Thyroid gland (tissue), 4 donors: Measurements from ENCODE around the gene PRKCQ. TPM values are rescaled to one million over a fixed set of nuclear protein-coding genes. Genes with fewer than 3 reads are reported as not detected.

Experiments
- DNase-seq, 2 donors: peaks; one replicate each; pipeline ENCODE4 v3.0.0-alpha.2; 2019
- H3K27ac ChIP-seq, 3 donors: fragments of 200-600 bp; sonication (generic); 1 replicate in 2 of 3; 2 replicates in 1 of 3; pipeline ENCODE4 v1.5.1; 2016 to 2019; ENCODE audit warnings: mild to moderate bottlenecking in 1 of 3, moderate library complexity in 1 of 3
- H3K27me3 ChIP-seq: fragments of 200-600 bp; sonication (generic); one replicate; pipeline ENCODE4 v1.5.1; 2019
- H3K36me3 ChIP-seq, 2 donors: fragments of 200-600 bp; sonication (generic); one replicate each; pipeline ENCODE4 v1.5.1; 2016 to 2019
- H3K4me1 ChIP-seq, 2 donors: fragments of 200-600 bp; sonication (generic); one replicate each; pipeline ENCODE4 v1.5.1; 2017 to 2019
- H3K4me3 ChIP-seq, 3 donors: fragments of 200-600 bp; sonication (generic); replicated peaks in 1 of 3; 1 replicate in 2 of 3; 2 replicates in 1 of 3; pipeline ENCODE4 v1.5.1; 2016; ENCODE audit warnings: mild to moderate bottlenecking in 1 of 3
- H3K9me3 ChIP-seq: fragments of 200-600 bp; sonication (generic); one replicate; pipeline ENCODE4 v1.5.1; 2017
- POLR2A ChIP-seq, 2 donors: fragments of 450-650 bp; IDR thresholded peaks; one replicate each; pipeline ENCODE4 v1.6.1; 2017; ENCODE audit warnings: antibody characterized with exemption in 2 of 2, mild to moderate bottlenecking in 2 of 2, moderate library complexity in 1 of 2
- whole genome bisulfite sequencing, 2 donors: methylation state at CpG; one replicate each; pipeline ENCODE4 v1.1.5; 2017; 5-methylcytosine and 5-hydroxymethylcytosine counted together
- intact Hi-C: fragments of 100-400 bp; cut with DNase I; formaldehyde crosslinking; loops from one replicate; pipeline ENCODE4 v1.15.1; 2023
- total RNA-seq, 4 donors: library from RNA; depleted of rRNA; stranded (reverse); fragments of >200 nt; gene quantifications; one replicate each; pipeline ENCODE4 v1.2.3, GENCODE V29; 2016
- TF ChIP-seq, protein P1 (sequence below), 6 experiments: fragments of 200-600 bp in 3 of 6; fragments of 450-650 bp in 3 of 6; sonication (generic) in 3 of 6; IDR thresholded peaks; one replicate each; pipeline ENCODE4 v1.5.1; 2016 to 2019; ENCODE audit warnings: antibody characterized with exemption in 6 of 6, mild to moderate bottlenecking in 2 of 6, inconsistent platforms in 1 of 6, moderate library complexity in 1 of 6

The PRKCQ gene
- total RNA-seq, 4 donors from 2014 or later = 24.2 to 45.7 (median 34.5) TPM

DNA sequence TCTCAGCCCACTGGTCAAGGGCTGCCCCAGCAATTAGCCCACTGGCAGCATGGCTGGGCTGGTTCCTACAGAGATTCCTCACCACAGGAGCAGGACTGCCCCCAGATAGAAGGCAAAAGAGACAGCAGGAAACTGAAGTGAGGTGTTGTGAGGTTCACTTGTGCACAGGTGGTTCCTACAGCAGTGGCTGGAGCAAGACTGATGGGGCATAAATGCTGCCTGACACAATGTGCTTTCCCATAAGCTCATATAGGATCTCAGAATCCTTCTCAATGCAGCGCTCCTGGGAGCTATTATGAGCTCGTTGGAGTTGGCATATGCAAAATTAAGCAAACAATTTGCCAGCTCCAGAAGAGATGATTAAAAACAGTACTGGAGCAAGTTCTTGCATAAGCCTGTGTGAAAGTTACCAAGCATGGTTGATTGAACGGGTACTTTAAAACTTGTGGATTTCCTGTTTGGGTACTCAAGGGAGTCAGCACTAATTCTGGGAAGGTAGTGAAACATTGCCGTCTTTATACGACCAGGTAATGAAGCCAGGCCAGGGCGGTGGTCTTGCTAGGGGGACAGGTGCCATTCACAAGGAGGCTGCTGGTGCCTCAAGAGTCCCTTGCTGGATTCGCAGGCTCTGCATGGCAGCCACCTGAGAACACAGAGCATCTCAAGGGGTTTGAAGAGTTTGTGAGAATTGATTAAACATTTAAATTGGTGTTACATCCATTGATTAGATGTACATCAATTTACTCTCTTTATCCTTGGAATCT is 20.3 kb upstream of the PRKCQ start:
- no peaks in the 10 kb centered on the region for H3K27me3 ChIP-seq
- H3K4me1 ChIP-seq = peaks cover 0 to 6% of the 10 kb centered on the region in 2 donors
- H3K27ac ChIP-seq = no peak overlapping the region
- DNase-seq = no peak
- H3K9me3 ChIP-seq = no peaks in the 10 kb centered on the region
- TF ChIP-seq, protein P1, sequence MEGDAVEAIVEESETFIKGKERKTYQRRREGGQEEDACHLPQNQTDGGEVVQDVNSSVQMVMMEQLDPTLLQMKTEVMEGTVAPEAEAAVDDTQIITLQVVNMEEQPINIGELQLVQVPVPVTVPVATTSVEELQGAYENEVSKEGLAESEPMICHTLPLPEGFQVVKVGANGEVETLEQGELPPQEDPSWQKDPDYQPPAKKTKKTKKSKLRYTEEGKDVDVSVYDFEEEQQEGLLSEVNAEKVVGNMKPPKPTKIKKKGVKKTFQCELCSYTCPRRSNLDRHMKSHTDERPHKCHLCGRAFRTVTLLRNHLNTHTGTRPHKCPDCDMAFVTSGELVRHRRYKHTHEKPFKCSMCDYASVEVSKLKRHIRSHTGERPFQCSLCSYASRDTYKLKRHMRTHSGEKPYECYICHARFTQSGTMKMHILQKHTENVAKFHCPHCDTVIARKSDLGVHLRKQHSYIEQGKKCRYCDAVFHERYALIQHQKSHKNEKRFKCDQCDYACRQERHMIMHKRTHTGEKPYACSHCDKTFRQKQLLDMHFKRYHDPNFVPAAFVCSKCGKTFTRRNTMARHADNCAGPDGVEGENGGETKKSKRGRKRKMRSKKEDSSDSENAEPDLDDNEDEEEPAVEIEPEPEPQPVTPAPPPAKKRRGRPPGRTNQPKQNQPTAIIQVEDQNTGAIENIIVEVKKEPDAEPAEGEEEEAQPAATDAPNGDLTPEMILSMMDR (IDR thresholded peaks at IDR 0.05) = no peak
- no peak for TF ChIP-seq POLR2A (IDR thresholded peaks at IDR 0.05)
- no peaks in the 10 kb centered on the region for H3K36me3 ChIP-seq
- H3K4me3 ChIP-seq = no peak overlapping the region
- WGBS, 2 donors = 51 to 52% methylated on average over 7 of the region's 7 CpGs
- intact Hi-C loops = no loop called here

DNA sequence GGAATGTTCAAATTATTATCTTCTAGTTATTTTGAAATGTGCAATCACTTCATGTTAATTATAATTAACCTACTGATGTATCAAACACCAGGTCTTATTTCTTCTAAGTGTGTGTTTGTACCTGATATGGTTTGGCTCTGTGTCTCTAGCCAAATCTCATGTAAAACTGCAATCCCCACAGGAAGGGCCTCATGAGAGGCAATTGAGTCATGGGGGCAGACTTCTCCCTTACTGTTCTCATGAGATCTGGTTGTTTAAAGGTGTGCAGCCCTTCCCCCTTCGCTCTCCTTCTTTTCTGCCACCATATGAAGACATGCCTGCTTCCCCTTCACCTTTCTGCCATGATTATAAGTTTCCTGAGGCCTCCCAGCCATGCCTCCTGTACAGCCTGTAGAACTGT is 18.6 kb upstream of the PRKCQ start:
- no peak for DNase-seq
- H3K9me3 ChIP-seq = no peaks in the 10 kb centered on the region
- no peak overlapping the region for H3K27ac ChIP-seq
- H3K4me3 ChIP-seq = no peak overlapping the region
- intact Hi-C loops = no loop called here
- H3K27me3 ChIP-seq = no peaks in the 10 kb centered on the region
- no peaks in the 10 kb centered on the region for H3K36me3 ChIP-seq
- no peak for TF ChIP-seq POLR2A (IDR thresholded peaks at IDR 0.05)
- TF ChIP-seq, protein P1 (IDR thresholded peaks at IDR 0.05) = no peak
- WGBS, 2 donors = 87 to 100% methylated on average over 1 of the region's 1 CpG
- peaks cover 0 to 6% of the 10 kb centered on the region in 2 donors for H3K4me1 ChIP-seq

DNA sequence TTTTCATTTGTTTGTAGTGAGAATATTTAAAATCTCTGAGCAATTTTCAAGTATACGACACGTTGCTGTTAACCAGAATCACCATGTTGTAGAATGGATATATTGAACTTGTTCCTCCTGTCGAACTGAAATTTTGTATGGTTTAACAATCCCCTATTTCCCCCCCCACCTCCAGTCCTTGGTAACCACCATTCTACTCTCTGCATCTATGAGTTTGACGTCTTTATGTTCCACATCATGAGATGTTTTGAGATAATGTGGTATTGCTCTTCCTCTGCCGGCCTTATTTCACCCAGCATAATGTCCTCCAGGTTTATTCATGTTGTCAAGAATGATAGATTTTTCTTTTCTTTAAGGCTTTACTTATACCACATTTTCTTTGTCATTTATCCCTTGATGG is 17.4 kb upstream of the PRKCQ start:
- intact Hi-C loops = no loop called here
- no peaks in the 10 kb centered on the region for H3K36me3 ChIP-seq
- H3K9me3 ChIP-seq = no peaks in the 10 kb centered on the region
- no peaks in the 10 kb centered on the region for H3K27me3 ChIP-seq
- H3K4me3 ChIP-seq = no peak overlapping the region
- TF ChIP-seq, protein P1 (IDR thresholded peaks at IDR 0.05) = no peak
- no peak for TF ChIP-seq POLR2A (IDR thresholded peaks at IDR 0.05)
- H3K4me1 ChIP-seq = peaks cover 0 to 6% of the 10 kb centered on the region in 2 donors
- no peak for DNase-seq
- WGBS, 2 donors = 76 to 92% methylated on average over 5 of the region's 5 CpGs
- H3K27ac ChIP-seq = no peak overlapping the region

DNA sequence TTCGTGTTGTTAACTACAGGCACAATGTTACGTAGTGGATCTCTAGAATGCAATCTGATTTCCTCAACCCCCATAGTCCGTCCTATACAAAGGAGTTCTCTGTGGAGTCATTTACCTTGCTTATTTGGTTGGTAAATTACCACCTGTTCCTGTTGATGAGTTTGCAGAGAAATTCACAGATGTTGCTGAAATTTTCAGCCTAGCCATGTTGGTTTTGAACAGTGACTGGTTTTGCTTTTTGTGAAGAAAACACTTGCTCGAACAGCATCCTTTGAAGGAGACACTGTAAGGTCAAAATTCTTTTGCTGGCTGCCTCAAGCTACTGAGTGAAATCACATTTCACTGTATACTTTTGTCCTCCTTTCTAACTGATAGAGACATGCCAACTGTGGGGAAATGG is 15.4 kb upstream of the PRKCQ start:
- Histone ChIP-seq H3K27ac (no peak overlapping the region), H3K27me3 (no peaks in the 10 kb centered on the region), H3K4me1 (peaks cover 0 to 4% of the 10 kb centered on the region in 2 donors), H3K4me3 (no peak overlapping the region), H3K36me3 (no peaks in the 10 kb centered on the region), H3K9me3 (no peaks in the 10 kb centered on the region)
- 92 to 93% methylated on average over 4 of the region's 4 CpGs for WGBS, 2 donors
- TF ChIP-seq POLR2A (IDR thresholded peaks at IDR 0.05) = no peak
- TF ChIP-seq, protein P1 (IDR thresholded peaks at IDR 0.05) = no peak
- no peak for DNase-seq
- intact Hi-C loops = no loop called here

DNA sequence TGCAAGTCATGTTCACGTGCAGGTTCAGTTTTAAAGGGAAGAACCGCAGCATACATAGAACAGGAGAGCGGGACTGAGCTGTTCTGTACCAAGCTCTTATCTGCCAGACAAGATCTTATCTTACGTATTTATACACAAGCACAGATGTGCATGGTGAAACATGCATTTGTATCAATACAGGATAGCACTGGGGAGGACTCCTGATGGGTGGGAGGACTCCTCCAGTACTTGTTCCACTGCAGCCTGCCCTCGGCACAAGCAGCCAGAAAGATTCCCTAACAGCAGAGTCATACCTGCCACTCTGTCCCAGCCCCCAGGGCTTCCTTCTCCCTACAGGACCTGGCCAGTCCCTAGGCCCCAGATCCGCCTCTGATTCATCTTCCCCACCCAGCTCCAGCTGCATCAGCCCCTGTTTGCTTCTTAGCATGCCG is 13.2 kb upstream of the PRKCQ start:
- no peaks in the 10 kb centered on the region for H3K27me3 ChIP-seq
- H3K9me3 ChIP-seq = no peaks in the 10 kb centered on the region
- WGBS, 2 donors = 89 to 90% methylated on average over 7 of the region's 7 CpGs
- peaks cover 1 to 13% of the 10 kb centered on the region in 2 donors for H3K4me1 ChIP-seq
- H3K4me3 ChIP-seq = no peak overlapping the region
- intact Hi-C loops = no loop called here
- DNase-seq = no peak
- TF ChIP-seq, protein P1 (IDR thresholded peaks at IDR 0.05) = no peak
- TF ChIP-seq POLR2A (IDR thresholded peaks at IDR 0.05) = no peak
- no peaks in the 10 kb centered on the region for H3K36me3 ChIP-seq
- H3K27ac ChIP-seq = no peak overlapping the region
